ENCODE data around the gene ACOX2.

The ACOX2 gene

DNA sequence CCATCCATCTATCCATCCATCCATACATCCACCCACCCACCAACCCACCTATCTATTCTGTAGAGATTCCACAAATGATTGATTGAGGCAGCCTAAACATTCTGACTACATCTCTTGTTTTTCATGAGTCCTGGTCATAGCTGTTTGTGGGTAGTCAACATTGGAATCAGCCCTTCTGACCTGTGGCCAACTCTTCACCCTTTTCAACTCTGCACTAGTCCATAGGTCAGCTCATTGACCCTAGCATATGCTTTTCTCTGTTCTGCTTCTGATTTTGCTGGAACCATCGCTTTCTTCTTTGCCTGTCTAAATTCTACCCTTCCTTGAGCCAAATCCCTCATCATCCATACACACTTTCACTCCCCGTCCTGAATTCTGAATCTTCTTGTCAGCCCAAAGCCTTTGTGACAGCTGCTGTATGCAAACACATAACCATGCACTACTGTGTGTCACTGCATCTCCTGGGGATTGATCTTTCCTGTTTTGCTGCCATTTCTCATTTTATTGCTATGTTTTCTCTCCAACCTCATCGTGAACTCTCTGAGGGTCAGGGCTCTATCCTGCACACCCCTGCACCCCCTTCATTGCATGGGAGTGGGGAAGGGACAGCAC, 61.9 kb downstream of the ACOX2 start:
- Histone ChIP-seq H3K4me3 (ENCODE audit: low read depth, low read length) (no peak overlapping the region), H3K36me3 (no peaks in the 10 kb centered on the region), H3K9me3 (no peaks in the 10 kb centered on the region), H3K4me1 (no peaks in the 10 kb centered on the region), H3K27me3 (no peaks in the 10 kb centered on the region)
- TF ChIP-seq CTCF (IDR thresholded peaks at IDR 0.05; ENCODE audit: low read depth, low read length) = no peak
- DNase-seq = no peak

- no peaks in the 10 kb centered on the region for H3K4me1 ChIP-seq
- no peaks in the 10 kb centered on the region for H3K27me3 ChIP-seq
- DNase-seq = no peak
- H3K4me3 ChIP-seq (ENCODE audit: low read depth, low read length) = no peak overlapping the region
- no peaks in the 10 kb centered on the region for H3K9me3 ChIP-seq
- H3K36me3 ChIP-seq = no peaks in the 10 kb centered on the region
- TF ChIP-seq CTCF (IDR thresholded peaks at IDR 0.05; ENCODE audit: low read depth, low read length) = no peak
Observed at GRCh38 chr3:58474348-58474911, 62.6 kb downstream of the ACOX2 start.

GRCh38 chr3:58473275-58473674, 63.7 kb downstream of the ACOX2 start:
- no peak for TF ChIP-seq CTCF (IDR thresholded peaks at IDR 0.05; ENCODE audit: low read depth, low read length)
- no peaks in the 10 kb centered on the region for H3K36me3 ChIP-seq
- DNase-seq = no peak
- H3K9me3 ChIP-seq = no peaks in the 10 kb centered on the region
- no peak overlapping the region for H3K4me3 ChIP-seq (ENCODE audit: low read depth, low read length)
- H3K4me1 ChIP-seq = no peaks in the 10 kb centered on the region
- H3K27me3 ChIP-seq = no peaks in the 10 kb centered on the region

GRCh38 chr3:58471025-58471887, 65.7 kb downstream of the ACOX2 start:
- TF ChIP-seq CTCF (IDR thresholded peaks at IDR 0.05; ENCODE audit: low read depth, low read length) = no peak
- H3K4me3 ChIP-seq (ENCODE audit: low read depth, low read length) = no peak overlapping the region

DNA sequence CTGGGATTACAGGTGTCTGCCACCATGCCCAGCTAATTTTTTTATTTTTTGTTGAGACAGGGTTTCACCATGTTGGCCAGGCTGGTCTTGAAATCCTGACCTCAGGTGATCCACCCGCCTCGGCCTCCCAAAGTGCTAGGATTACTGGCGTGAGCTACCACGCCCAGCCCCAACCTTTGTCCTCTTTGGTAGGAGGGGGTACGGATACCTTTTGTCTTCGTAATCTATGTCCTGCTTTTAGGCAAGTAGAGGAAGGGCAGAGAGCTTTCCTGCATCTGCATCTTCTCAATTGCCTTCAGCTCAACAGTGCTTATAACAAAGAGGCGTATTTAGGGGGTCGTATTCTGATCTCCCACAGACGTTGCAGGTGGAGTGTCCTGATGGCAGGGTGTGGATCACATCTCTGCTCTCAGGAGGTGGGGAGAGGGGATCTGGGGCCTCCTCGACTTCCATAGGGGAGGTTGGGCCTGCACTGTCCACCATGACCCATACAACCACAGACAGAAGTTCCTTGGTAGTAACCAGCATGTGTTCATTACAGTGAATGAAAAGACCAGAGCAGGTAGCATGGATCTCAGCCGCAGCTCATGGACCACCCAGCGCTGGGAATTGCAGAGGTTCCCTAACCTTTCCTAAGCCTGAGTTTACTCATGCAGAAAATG, 66.5 kb downstream of the ACOX2 start:
- H3K4me1 ChIP-seq = no peaks in the 10 kb centered on the region
- no peak overlapping the region for H3K4me3 ChIP-seq (ENCODE audit: low read depth, low read length)
- no peak for DNase-seq
- H3K27me3 ChIP-seq = no peaks in the 10 kb centered on the region
- no peak for TF ChIP-seq CTCF (IDR thresholded peaks at IDR 0.05; ENCODE audit: low read depth, low read length)
- no peaks in the 10 kb centered on the region for H3K36me3 ChIP-seq
- H3K9me3 ChIP-seq = no peaks in the 10 kb centered on the region

More at GRCh38 chr3:58471025-58471887, 65.7 kb downstream of the ACOX2 start:
- Histone ChIP-seq H3K9me3 (no peaks in the 10 kb centered on the region), H3K27me3 (no peaks in the 10 kb centered on the region), H3K4me1 (no peaks in the 10 kb centered on the region), H3K36me3 (no peaks in the 10 kb centered on the region)
- no peak for DNase-seq

Data from BE2C (cell line).